Effector memory CD8-positive, alpha-beta T cell (primary cell): ENCODE data around the gene SAT1.
"Not testable (repeated sequence)": the region's sequence is repeated elsewhere in the genome, so short reads cannot be mapped to it uniquely, and the experiment has no call there.

ENCODE experiments used
- ATAC-seq: fragments of 150-1000 bp; cut with Tn5 transposase; replicated peaks from 2 replicates; pipeline ENCODE4 v1.10.0; 2021; ENCODE audit warnings: mild to moderate bottlenecking, moderate library complexity
- DNase-seq, 3 experiments: peaks; one replicate each; pipeline ENCODE4 v3.0.0; 2021
- H3K27ac Mint-ChIP-seq, 2 donors: one replicate each; pipeline ENCODE4 v1.8.0; 2022; ENCODE audit warnings: mild to moderate bottlenecking in 2 of 2, mixed read lengths in 2 of 2, moderate library complexity in 2 of 2
- H3K27me3 Mint-ChIP-seq, 2 donors: one replicate each; pipeline ENCODE4 v1.8.0; 2022; ENCODE audit warnings: mixed read lengths in 2 of 2
- H3K36me3 Mint-ChIP-seq: one replicate; pipeline ENCODE4 v1.8.0; 2022; ENCODE audit warnings: mild to moderate bottlenecking, moderate library complexity, mixed read lengths; ENCODE audit not compliant: insufficient read depth
- H3K4me1 Mint-ChIP-seq, 2 donors: one replicate each; pipeline ENCODE4 v1.8.0; 2022; ENCODE audit warnings: low read depth in 2 of 2, mixed read lengths in 2 of 2
- H3K4me3 Mint-ChIP-seq, 2 donors: one replicate each; pipeline ENCODE4 v1.8.0; 2022; ENCODE audit warnings: mild to moderate bottlenecking in 2 of 2, mixed read lengths in 2 of 2, moderate library complexity in 2 of 2
- H3K9me3 Mint-ChIP-seq, 2 donors: one replicate each; pipeline ENCODE4 v1.8.0; 2022; ENCODE audit warnings: mixed read lengths in 2 of 2

The SAT1 gene

GRCh38 chrX:23764188-23764984 lies 18.6 kb upstream of the SAT1 start:
- Mint-ChIP-seq H3K4me3 (no peak overlapping the region), H3K9me3 (no peaks in the 10 kb centered on the region), H3K36me3 (peaks cover 5% of the 10 kb centered on the region), H3K4me1 (no peaks in the 10 kb centered on the region), H3K27me3 (no peaks in the 10 kb centered on the region), H3K27ac (no peak overlapping the region)
- ATAC-seq (no peak), DNase-seq (no peak)

GRCh38 chrX:23765449-23765848 lies 17.5 kb upstream of the SAT1 start:
- no peaks in the 10 kb centered on the region for H3K9me3 Mint-ChIP-seq
- peaks cover 5% of the 10 kb centered on the region for H3K36me3 Mint-ChIP-seq
- ATAC-seq: no peak
- no peak overlapping the region for H3K27ac Mint-ChIP-seq
- no peak overlapping the region for H3K4me3 Mint-ChIP-seq
- no peak for DNase-seq
- no peaks in the 10 kb centered on the region for H3K27me3 Mint-ChIP-seq
- H3K4me1 Mint-ChIP-seq: no peaks in the 10 kb centered on the region

- Mint-ChIP-seq H3K4me1 (no peaks in the 10 kb centered on the region), H3K27ac (no peak overlapping the region), H3K36me3 (peaks cover 5% of the 10 kb centered on the region), H3K4me3 (peak overlapping the region in 1 of 2 donors; percentile 79), H3K9me3 (no peaks in the 10 kb centered on the region), H3K27me3 (no peaks in the 10 kb centered on the region)
- ATAC-seq: no peak
- no peak for DNase-seq
Observed at GRCh38 chrX:23765868-23766267, 17.1 kb upstream of the SAT1 start.

GRCh38 chrX:23766650-23767551 lies 16.1 kb upstream of the SAT1 start:
- H3K27me3 Mint-ChIP-seq: no peaks in the 10 kb centered on the region
- no peaks in the 10 kb centered on the region for H3K4me1 Mint-ChIP-seq
- no peaks in the 10 kb centered on the region for H3K9me3 Mint-ChIP-seq
- peak overlapping the region; percentile 52 to 84 for H3K27ac Mint-ChIP-seq
- H3K36me3 Mint-ChIP-seq: peaks cover 5% of the 10 kb centered on the region
- peak; percentile 87 for ATAC-seq
- peak overlapping the region; percentile 50 to 79 for H3K4me3 Mint-ChIP-seq
- peak in 1 of 3 experiments; percentile 13 for DNase-seq

GRCh38 chrX:23770142-23770541 lies 12.8 kb upstream of the SAT1 start:
- no peak overlapping the region for H3K27ac Mint-ChIP-seq
- no peak for DNase-seq
- no peaks in the 10 kb centered on the region for H3K27me3 Mint-ChIP-seq

GRCh38 chrX:23771086-23771485 lies 11.9 kb upstream of the SAT1 start:
- ATAC-seq, H3K4me1 Mint-ChIP-seq, H3K27ac Mint-ChIP-seq, H3K36me3 Mint-ChIP-seq, H3K27me3 Mint-ChIP-seq, DNase-seq, H3K4me3 Mint-ChIP-seq, H3K9me3 Mint-ChIP-seq: not testable (repeated sequence)

More at GRCh38 chrX:23770142-23770541, 12.8 kb upstream of the SAT1 start:
- Mint-ChIP-seq H3K4me1 (peaks cover 0 to 5% of the 10 kb centered on the region in 2 donors), H3K4me3 (no peak overlapping the region), H3K36me3 (peaks cover 5% of the 10 kb centered on the region), H3K9me3 (no peaks in the 10 kb centered on the region)
- no peak for ATAC-seq

- H3K4me1 Mint-ChIP-seq: peaks cover 0 to 5% of the 10 kb centered on the region in 2 donors
- no peaks in the 10 kb centered on the region for H3K9me3 Mint-ChIP-seq
- ATAC-seq: peak; percentile 100
- H3K27me3 Mint-ChIP-seq: no peaks in the 10 kb centered on the region
- peak; percentile 27 to 31 (median 28) for DNase-seq
- peak overlapping the region; percentile 93 to 98 for H3K27ac Mint-ChIP-seq
- peak overlapping the region; percentile 70 to 75 for H3K4me3 Mint-ChIP-seq
- H3K36me3 Mint-ChIP-seq: no peaks in the 10 kb centered on the region
Observed at GRCh38 chrX:23773601-23774175, 9.3 kb upstream of the SAT1 start.

GRCh38 chrX:23776363-23776762 lies 6.6 kb upstream of the SAT1 start:
- ATAC-seq: no peak
- H3K36me3 Mint-ChIP-seq: peaks cover under 1% of the 10 kb centered on the region

GRCh38 chrX:23779025-23779424 lies 3.9 kb upstream of the SAT1 start:
- ATAC-seq: no peak
- Mint-ChIP-seq H3K36me3 (peaks cover 26% of the 10 kb centered on the region), H3K27ac (no peak overlapping the region), H3K27me3 (no peaks in the 10 kb centered on the region), H3K9me3 (no peaks in the 10 kb centered on the region), H3K4me1 (peaks cover 10 to 11% of the 10 kb centered on the region in 2 donors), H3K4me3 (no peak overlapping the region)
- no peak for DNase-seq

More at GRCh38 chrX:23776363-23776762, 6.6 kb upstream of the SAT1 start:
- DNase-seq: no peak
- Mint-ChIP-seq H3K27me3 (no peaks in the 10 kb centered on the region), H3K4me3 (no peak overlapping the region), H3K4me1 (peaks cover 0 to 5% of the 10 kb centered on the region in 2 donors), H3K27ac (no peak overlapping the region), H3K9me3 (no peaks in the 10 kb centered on the region)

- Mint-ChIP-seq H3K36me3 (peaks cover 58% of the 10 kb centered on the region), H3K27ac (peak overlapping the region; percentile 90 to 95), H3K27me3 (no peaks in the 10 kb centered on the region), H3K4me3 (peak overlapping the region; percentile 95 to 96), H3K9me3 (no peaks in the 10 kb centered on the region), H3K4me1 (peaks cover 13 to 25% of the 10 kb centered on the region in 2 donors)
- DNase-seq: no peak
- ATAC-seq: no peak
Observed at GRCh38 chrX:23782455-23782854, 518 bp upstream of the SAT1 start.

- H3K4me3 Mint-ChIP-seq: peak overlapping the region; percentile 95 to 96
- no peaks in the 10 kb centered on the region for H3K27me3 Mint-ChIP-seq
- H3K4me1 Mint-ChIP-seq: peaks cover 13 to 25% of the 10 kb centered on the region in 2 donors
- ATAC-seq (no peak), DNase-seq (no peak)
- H3K36me3 Mint-ChIP-seq: peaks cover 62% of the 10 kb centered on the region
- peak overlapping the region; percentile 90 to 95 for H3K27ac Mint-ChIP-seq
- no peaks in the 10 kb centered on the region for H3K9me3 Mint-ChIP-seq
Observed at GRCh38 chrX:23783589-23784469, 856 bp downstream of the SAT1 start.

GRCh38 chrX:23784470-23785331 lies 1.7 kb downstream of the SAT1 start:
- Mint-ChIP-seq H3K27ac (peak overlapping the region; percentile 90 to 95), H3K4me1 (peaks cover 13 to 25% of the 10 kb centered on the region in 2 donors), H3K4me3 (peak overlapping the region; percentile 95 to 96), H3K27me3 (no peaks in the 10 kb centered on the region), H3K36me3 (peaks cover 62% of the 10 kb centered on the region), H3K9me3 (no peaks in the 10 kb centered on the region)
- DNase-seq (no peak), ATAC-seq (no peak)
